ENCODE data around the gene SLC11A1. TPM values are rescaled to one million over a fixed set of nuclear protein-coding genes. Genes with fewer than 3 reads are reported as not detected.

The SLC11A1 gene
- total and polyA plus RNA-seq, 2 experiments from 2014 or later: 0.31 TPM; not detected in 1

- TF ChIP-seq ZNF462 (CRISPR knock-in tag; IDR thresholded peaks at IDR 0.05): no peak
- TF ChIP-seq EZH2phosphoT487 (IDR thresholded peaks at IDR 0.05; ENCODE audit: unreplicated experiment): no peak
- no peak for TF ChIP-seq CREB1 (CRISPR knock-in tag; IDR thresholded peaks at IDR 0.05; ENCODE audit: low read depth)
- no peak for TF ChIP-seq ZNF114 (CRISPR knock-in tag; IDR thresholded peaks at IDR 0.05)
- TF ChIP-seq POLR2AphosphoS5 (IDR thresholded peaks at IDR 0.05; ENCODE audit: low read depth): no peak
- no peak for TF ChIP-seq STAT1 (IDR thresholded peaks at IDR 0.05; ENCODE audit: unreplicated experiment)
- TF ChIP-seq NANOG (IDR thresholded peaks at IDR 0.05; ENCODE audit: borderline replicate concordance): no peak
- no peak for TF ChIP-seq ETS1 (IDR thresholded peaks at IDR 0.05)
Measured at GRCh38 chr2:218370410-218371063, 11.5 kb upstream of the SLC11A1 start (continued).

GRCh38 chr2:218371983-218372350 lies 10.1 kb upstream of the SLC11A1 start:
- H3K4me2 ChIP-seq: no peak overlapping the region
- Mint-ChIP-seq H3K4me3 (no peak overlapping the region), H3K9me3 (no peaks in the 10 kb centered on the region), H3K27ac (no peak overlapping the region), H3K36me3 (ENCODE audit: low read depth) (no peaks in the 10 kb centered on the region), H3K4me1 (peaks cover 4% of the 10 kb centered on the region; the same call in 2 of the 3 replicates), H3K27me3 (ENCODE audit: insufficient read depth, low read depth, poor library complexity) (peaks cover 15% of the 10 kb centered on the region)
- peaks cover 8% of the 10 kb centered on the region; the same call in 1 of the 2 replicates for H3F3A ChIP-seq (replicated peaks; ENCODE audit: low read depth)
- ATAC-seq (no peak), DNase-seq (ENCODE audit: low spot score) (no peak)
- no peak overlapping the region for H3K4me3 ChIP-seq
- no peaks in the 10 kb centered on the region for H3K9me2 ChIP-seq (ENCODE audit: insufficient read depth)
- TF ChIP-seq STAT1 (IDR thresholded peaks at IDR 0.05; ENCODE audit: unreplicated experiment): no peak
- no peak for TF ChIP-seq NANOG (IDR thresholded peaks at IDR 0.05; ENCODE audit: borderline replicate concordance)
- TF ChIP-seq CTCF (conservative IDR thresholded peaks at IDR 0.05; ENCODE audit: low read depth in 2 of 2): no peak
- no peak for TF ChIP-seq EZH2phosphoT487 (IDR thresholded peaks at IDR 0.05; ENCODE audit: unreplicated experiment)
- TF ChIP-seq JUNB (IDR thresholded peaks at IDR 0.05; ENCODE audit: unreplicated experiment): no peak
- no peak for TF ChIP-seq REST (IDR thresholded peaks at IDR 0.05; ENCODE audit: unreplicated experiment)
- TF ChIP-seq EZH2 (IDR thresholded peaks at IDR 0.05; ENCODE audit: low read depth, unreplicated experiment): no peak
- TF ChIP-seq CREB1 (CRISPR knock-in tag; IDR thresholded peaks at IDR 0.05; ENCODE audit: low read depth): no peak
- TF ChIP-seq POLR2AphosphoS5 (IDR thresholded peaks at IDR 0.05; ENCODE audit: low read depth): no peak
- no peaks in the 10 kb centered on the region for H4K20me1 ChIP-seq (replicated peaks; ENCODE audit: insufficient read depth)
- H3K4me1 ChIP-seq (ENCODE audit: insufficient read depth): no peaks in the 10 kb centered on the region
- no peak overlapping the region for H3K27ac ChIP-seq (ENCODE audit: low read depth)
- no peak overlapping the region for H2AFZ ChIP-seq
- H3K27me3 ChIP-seq (ENCODE audit: insufficient read depth): no peaks in the 10 kb centered on the region
- no peaks in the 10 kb centered on the region for H3K36me3 ChIP-seq (ENCODE audit: insufficient read depth)
- no peaks in the 10 kb centered on the region for H3K79me2 ChIP-seq (replicated peaks; ENCODE audit: insufficient read depth)

All from GM23338 (cell line).